IPS-11a (cell line): ENCODE measurements around the gene FOXP1.
A peak's percentile ranks its signal among the peaks of the same experiment; 100 is the strongest.

ENCODE experiments used
- H3K4me3 ChIP-seq: one replicate; pipeline ENCODE4 v1.5.1; 2013; ENCODE audit warnings: low read depth, low read length, control low read depth

FOXP1 gene

GRCh38 chr3:71583566-71584393 is at the start of gene FOXP1:
Gene FOXP1, minus strand, starts transcription at chr3:71583728. Its CDS starts 385,347 bp downstream, at chr3:71198381.
- peak within 1 kb of the TSS; percentile 69 for H3K4me3 ChIP-seq

DNA sequence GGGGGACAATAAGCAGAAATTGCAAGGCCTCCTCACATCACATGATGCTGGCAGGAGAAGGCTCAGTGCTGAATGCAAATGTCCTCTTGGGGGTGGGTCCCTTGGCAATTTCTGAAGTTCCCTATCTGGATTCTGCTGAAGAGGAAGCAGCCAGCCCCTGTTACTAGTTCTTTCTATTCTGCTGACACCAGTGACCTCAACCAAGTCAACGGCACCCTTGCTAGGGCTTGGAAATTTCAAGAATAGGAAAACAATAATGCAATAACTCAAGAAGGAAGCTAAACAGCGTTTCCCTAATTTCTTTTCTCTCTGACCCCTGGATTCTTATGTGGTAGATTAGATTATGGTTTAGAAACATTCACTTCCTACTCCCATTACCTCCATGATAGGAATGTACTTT is 46.2 kb upstream of the FOXP1 start:
- H3K4me3 ChIP-seq = no peak overlapping the region

DNA sequence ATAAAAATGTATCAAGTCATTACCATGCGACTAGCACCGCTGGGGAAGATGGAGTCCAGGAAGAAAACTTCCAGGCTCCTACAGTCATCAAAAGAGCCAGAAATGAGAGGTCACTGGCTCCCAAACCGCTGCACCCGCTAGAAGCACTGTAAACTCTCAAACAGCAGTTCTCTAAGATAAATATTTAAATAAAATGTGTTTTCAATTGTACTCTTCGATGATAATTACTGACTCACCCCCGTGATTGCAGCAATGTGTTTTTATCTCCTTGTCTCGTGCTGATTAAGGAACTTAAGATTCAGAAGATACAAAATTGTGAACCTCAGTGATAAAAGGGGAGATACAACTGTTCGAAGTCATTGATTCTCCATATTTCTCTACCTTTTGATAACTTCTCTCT is 45.8 kb upstream of the FOXP1 start:
- no peak overlapping the region for H3K4me3 ChIP-seq

DNA sequence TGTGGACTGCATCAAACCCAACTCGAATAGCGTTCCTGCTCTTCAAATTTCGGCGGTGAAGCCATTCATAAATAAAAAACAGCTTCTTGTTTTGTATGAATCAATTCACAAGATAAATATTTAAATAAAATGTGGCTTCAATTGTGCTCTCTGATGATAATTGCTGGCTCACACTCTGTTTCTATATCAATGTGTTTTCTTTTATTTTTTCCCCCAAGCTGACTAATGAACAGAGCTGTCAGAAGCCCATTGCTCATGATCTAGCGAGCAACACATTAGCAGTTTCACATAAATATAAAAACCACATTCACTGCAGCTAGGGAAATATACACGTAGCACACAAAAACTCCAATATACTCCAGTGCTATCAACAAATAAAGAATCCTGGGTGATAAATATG is 45.0 kb upstream of the FOXP1 start:
- no peak overlapping the region for H3K4me3 ChIP-seq

DNA sequence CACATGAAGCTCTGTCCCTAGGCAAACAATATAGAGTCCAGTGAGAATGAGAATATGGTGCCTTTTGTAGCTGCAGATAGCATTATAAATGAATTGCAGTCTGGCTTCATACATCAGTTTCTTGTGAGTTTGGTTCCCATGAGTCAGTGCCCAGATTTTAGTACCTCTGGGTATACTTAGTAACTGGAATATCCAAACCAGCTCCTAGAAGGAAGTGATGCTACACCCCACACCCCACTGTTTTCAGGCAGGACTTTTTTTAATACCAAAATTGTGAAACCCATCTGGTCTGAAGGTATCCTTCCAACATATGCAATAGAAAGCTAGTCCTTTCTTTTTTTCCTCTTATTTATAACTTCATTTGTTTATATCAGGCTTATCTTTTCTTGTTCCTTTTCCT is 42.1 kb upstream of the FOXP1 start:
- no peak overlapping the region for H3K4me3 ChIP-seq

DNA sequence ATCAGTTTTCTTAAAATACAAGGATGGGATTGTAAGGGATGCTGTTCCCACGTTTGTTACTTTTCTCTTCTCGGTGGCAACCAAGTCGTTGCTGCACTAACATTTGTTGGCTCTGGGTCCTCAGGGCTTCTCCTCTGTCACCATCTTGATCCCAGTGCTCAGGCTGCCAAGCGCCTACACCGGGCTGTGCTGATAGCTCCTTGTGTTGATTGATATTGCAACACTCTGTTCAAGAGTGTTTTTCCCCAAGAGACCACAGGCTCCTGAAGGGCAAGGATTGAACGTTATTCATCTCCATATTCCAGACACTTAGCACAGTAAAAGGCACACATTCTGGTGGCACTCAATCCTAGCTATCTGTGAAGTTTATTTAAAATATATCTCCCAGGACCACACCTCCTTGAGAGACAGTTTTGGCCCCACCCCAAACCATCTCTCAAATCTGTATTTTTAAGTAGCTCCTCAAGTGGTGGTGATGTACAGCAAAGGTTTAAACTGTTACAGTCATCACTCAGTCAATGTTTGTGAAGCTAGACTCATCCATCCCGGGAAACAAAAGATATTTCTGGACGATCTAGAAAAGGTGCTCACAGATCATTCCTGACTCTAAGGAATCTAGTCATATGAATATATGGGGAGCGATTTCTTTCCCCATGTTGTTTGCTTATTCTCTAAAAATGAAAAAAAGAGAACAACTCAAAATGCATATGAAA is 38.5 kb upstream of the FOXP1 start:
- H3K4me3 ChIP-seq = no peak overlapping the region

- no peak overlapping the region for H3K4me3 ChIP-seq
Measured at GRCh38 chr3:71618538-71618937, 35.0 kb upstream of the FOXP1 start.

DNA sequence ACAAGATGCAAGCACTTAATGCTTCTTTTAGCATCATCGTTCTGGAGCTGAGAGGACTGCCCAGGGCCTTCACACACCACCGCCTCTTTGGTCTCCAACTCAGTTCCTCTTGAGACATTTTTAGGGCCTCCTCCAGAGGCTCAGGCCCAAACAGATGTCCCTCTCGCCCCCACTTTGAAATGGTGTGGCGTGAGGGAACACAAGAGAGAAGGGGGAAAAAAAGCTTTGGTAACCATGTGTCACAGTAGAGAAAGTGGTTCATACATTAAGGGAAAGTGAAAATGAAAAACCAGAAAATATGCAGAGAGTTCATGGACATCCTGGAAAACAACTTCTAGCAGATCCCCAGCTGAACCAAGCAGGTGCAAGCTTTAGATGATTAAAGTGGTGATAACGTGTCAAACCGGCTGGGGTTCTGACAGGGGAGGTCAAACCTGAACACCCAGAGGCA is 33.1 kb upstream of the FOXP1 start:
- no peak overlapping the region for H3K4me3 ChIP-seq

DNA sequence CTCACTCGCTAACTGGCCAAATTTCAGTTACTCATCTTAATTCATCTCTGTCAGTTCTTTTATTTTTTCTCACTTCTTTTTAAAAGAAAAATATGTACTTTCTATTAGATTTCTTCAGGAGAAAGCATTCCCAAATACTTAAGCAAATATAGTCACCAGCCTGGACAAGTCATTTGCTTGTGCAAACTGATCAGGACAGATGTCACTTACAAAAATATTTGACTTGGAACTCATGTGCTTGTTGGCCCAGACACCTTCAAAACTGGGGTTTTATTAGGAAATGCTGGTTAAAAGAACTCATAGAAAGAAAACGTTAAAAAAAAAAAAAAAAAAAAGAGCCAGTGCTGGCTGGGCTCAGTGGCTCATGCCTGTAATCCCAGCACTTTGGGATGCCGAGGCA is 31.3 kb upstream of the FOXP1 start:
- H3K4me3 ChIP-seq = no peak overlapping the region

GRCh38 chr3:71614426-71614825 is 30.9 kb upstream of the FOXP1 start:
- H3K4me3 ChIP-seq = no peak overlapping the region

- no peak overlapping the region for H3K4me3 ChIP-seq
Measured at GRCh38 chr3:71611099-71611498, 27.6 kb upstream of the FOXP1 start.

- no peak overlapping the region for H3K4me3 ChIP-seq
Measured at GRCh38 chr3:71607364-71607763, 23.8 kb upstream of the FOXP1 start.

- H3K4me3 ChIP-seq = no peak overlapping the region
Measured at GRCh38 chr3:71606582-71606981, 23.1 kb upstream of the FOXP1 start.

GRCh38 chr3:71602256-71602655 is 18.7 kb upstream of the FOXP1 start:
- no peak overlapping the region for H3K4me3 ChIP-seq

- H3K4me3 ChIP-seq = no peak overlapping the region
Measured at GRCh38 chr3:71601811-71602210, 18.3 kb upstream of the FOXP1 start.

GRCh38 chr3:71600646-71601288 is 17.2 kb upstream of the FOXP1 start:
- H3K4me3 ChIP-seq = no peak overlapping the region

DNA sequence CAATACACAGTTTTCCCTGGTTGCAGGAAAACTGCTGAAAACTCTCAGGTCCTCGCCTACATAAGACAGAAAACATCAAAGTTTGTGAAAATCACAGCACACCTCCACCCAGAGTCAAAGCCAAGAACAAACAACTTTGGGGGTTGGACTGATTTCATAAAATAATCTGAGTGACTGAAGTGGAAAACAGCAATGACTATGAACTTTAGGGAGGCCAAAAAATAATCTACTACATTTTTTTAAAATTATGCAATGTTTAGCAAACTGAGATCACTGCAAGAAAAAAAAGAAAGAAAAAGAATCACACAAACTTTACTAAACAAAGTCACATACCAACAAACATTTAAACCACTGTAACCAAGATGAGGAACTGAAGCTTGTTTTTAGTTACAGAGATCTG is 15.9 kb upstream of the FOXP1 start:
- H3K4me3 ChIP-seq = no peak overlapping the region

- H3K4me3 ChIP-seq = no peak overlapping the region
Measured at GRCh38 chr3:71598292-71598691, 14.8 kb upstream of the FOXP1 start.

- H3K4me3 ChIP-seq = no peak overlapping the region
Measured at GRCh38 chr3:71597286-71597685, 13.8 kb upstream of the FOXP1 start.

DNA sequence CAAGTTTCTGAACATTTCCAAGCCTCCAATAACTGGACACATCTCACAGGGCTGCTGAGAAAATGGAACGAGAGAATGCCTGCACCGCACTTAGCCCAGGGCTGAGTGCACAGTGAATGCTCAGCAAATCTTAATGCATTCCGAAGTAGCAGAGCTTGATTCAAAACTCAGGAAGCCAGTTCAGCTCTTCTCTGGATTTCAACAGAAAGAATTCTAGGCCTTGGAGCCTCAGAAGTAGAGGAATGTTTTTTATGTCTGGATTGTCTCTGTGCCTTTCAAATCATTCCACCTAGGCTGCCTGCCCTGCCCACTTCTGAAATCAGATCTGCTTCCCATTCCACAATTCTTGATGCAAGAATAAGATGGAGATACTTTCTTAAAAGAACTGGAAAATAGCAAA is 9.6 kb upstream of the FOXP1 start:
- no peak overlapping the region for H3K4me3 ChIP-seq

- H3K4me3 ChIP-seq = no peak overlapping the region
Measured at GRCh38 chr3:71591101-71591500, 7.6 kb upstream of the FOXP1 start.

- no peak overlapping the region for H3K4me3 ChIP-seq
Measured at GRCh38 chr3:71589132-71589531, 5.6 kb upstream of the FOXP1 start.
